ENCODE data around the gene RERG. TPM values are rescaled to one million over a fixed set of nuclear protein-coding genes. Genes with fewer than 3 reads are reported as not detected.
"Not testable (repeated sequence)": the region's sequence is repeated elsewhere in the genome, so short reads cannot be mapped to it uniquely, and the experiment has no call there.

Gene RERG
- total RNA-seq, 1 experiment from 2014 or later: not detected

DNA sequence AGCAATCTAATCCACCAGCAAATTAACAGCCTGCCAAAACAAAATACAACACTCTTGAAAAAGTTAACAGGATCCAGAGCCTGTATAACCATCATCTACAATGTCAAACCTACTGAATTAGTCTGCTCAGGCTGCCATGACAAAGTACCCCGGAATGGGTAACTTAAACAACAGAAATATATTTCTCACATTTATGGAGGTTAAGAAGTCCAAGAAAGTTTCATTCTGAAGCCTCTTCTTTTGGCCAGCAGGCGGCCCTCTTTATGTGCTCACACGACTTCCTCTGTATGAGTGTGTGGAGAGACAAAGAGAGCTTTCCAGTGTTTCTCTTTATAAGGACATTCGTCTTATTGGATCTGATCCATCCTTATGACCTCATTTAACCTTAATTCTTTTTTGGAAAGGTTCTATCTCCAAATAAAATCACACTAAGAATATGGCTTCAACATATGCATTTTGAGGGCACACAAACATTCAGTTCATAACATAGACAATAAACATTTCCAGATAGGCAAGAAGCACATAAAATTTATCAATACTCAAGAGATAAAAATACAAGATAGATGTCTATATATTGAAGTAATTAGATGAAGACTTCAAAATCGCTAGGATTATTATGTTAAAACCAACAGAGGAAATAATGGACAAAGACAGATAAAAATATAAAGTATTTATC is 5.9 kb upstream of the RERG start:
- CTCF ChIA-PET: interaction anchor here (0.5 kb wide), 1 partner anchor 48 kb away, joined by 3 read pairs; no protein-coding TSS in a partner anchor
- no TSS peak for BruUV-seq (replicated peaks)
- Histone ChIP-seq H3K27ac (ENCODE audit: low read length) (no peak overlapping the region), H3K4me3 (ENCODE audit: low read depth in 2 of 2, low read length in 2 of 2) (no peak overlapping the region), H3K27me3 (ENCODE audit: control insufficient read depth, insufficient read depth, low read length) (no peaks in the 10 kb centered on the region), H3K9me3 (ENCODE audit: control insufficient read depth, insufficient read depth, low read depth, low read length) (no peaks in the 10 kb centered on the region), H3K4me1 (ENCODE audit: control insufficient read depth, insufficient read depth, low read length) (no peaks in the 10 kb centered on the region), H3K36me3 (ENCODE audit: control insufficient read depth, insufficient read depth, low read length) (no peaks in the 10 kb centered on the region)
- in situ Hi-C loops (cut with HindIII; ENCODE audit: low pct_unique_long_range_greater_than_20kb, low sequenced_read_pairs): no loop called here
- intact Hi-C loops (cut with micrococcal nuclease; ENCODE audit: unreplicated experiment): loop anchor here (5.0 to 10.0 kb wide), 2 partner anchors 40 to 382 kb away; partner anchors contain the start of gene ART4
- DNase-seq (ENCODE audit: low read depth, low spot score) (no peak), ATAC-seq (no peak)
- TF ChIP-seq SIN3A (IDR thresholded peaks at IDR 0.05; ENCODE audit: borderline replicate concordance, insufficient read depth, low read depth, low read length): no peak
- TF ChIP-seq, protein P1, sequence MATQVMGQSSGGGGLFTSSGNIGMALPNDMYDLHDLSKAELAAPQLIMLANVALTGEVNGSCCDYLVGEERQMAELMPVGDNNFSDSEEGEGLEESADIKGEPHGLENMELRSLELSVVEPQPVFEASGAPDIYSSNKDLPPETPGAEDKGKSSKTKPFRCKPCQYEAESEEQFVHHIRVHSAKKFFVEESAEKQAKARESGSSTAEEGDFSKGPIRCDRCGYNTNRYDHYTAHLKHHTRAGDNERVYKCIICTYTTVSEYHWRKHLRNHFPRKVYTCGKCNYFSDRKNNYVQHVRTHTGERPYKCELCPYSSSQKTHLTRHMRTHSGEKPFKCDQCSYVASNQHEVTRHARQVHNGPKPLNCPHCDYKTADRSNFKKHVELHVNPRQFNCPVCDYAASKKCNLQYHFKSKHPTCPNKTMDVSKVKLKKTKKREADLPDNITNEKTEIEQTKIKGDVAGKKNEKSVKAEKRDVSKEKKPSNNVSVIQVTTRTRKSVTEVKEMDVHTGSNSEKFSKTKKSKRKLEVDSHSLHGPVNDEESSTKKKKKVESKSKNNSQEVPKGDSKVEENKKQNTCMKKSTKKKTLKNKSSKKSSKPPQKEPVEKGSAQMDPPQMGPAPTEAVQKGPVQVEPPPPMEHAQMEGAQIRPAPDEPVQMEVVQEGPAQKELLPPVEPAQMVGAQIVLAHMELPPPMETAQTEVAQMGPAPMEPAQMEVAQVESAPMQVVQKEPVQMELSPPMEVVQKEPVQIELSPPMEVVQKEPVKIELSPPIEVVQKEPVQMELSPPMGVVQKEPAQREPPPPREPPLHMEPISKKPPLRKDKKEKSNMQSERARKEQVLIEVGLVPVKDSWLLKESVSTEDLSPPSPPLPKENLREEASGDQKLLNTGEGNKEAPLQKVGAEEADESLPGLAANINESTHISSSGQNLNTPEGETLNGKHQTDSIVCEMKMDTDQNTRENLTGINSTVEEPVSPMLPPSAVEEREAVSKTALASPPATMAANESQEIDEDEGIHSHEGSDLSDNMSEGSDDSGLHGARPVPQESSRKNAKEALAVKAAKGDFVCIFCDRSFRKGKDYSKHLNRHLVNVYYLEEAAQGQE (IDR thresholded peaks at IDR 0.05; ENCODE audit: insufficient read depth in 1 of 2, low read depth in 2 of 2, low read length in 1 of 2): no peak
- no peak for TF ChIP-seq POLR2AphosphoS5 (IDR thresholded peaks at IDR 0.05; ENCODE audit: low read depth, low read length)
- no peak for TF ChIP-seq TCF7L2 (IDR thresholded peaks at IDR 0.05; ENCODE audit: low read depth, low read length)
- TF ChIP-seq, protein P2, sequence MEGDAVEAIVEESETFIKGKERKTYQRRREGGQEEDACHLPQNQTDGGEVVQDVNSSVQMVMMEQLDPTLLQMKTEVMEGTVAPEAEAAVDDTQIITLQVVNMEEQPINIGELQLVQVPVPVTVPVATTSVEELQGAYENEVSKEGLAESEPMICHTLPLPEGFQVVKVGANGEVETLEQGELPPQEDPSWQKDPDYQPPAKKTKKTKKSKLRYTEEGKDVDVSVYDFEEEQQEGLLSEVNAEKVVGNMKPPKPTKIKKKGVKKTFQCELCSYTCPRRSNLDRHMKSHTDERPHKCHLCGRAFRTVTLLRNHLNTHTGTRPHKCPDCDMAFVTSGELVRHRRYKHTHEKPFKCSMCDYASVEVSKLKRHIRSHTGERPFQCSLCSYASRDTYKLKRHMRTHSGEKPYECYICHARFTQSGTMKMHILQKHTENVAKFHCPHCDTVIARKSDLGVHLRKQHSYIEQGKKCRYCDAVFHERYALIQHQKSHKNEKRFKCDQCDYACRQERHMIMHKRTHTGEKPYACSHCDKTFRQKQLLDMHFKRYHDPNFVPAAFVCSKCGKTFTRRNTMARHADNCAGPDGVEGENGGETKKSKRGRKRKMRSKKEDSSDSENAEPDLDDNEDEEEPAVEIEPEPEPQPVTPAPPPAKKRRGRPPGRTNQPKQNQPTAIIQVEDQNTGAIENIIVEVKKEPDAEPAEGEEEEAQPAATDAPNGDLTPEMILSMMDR (IDR thresholded peaks at IDR 0.05): peak; percentile 57; the same call in 1 of the 2 replicates
- POLR2A ChIA-PET: no interaction called here

DNA sequence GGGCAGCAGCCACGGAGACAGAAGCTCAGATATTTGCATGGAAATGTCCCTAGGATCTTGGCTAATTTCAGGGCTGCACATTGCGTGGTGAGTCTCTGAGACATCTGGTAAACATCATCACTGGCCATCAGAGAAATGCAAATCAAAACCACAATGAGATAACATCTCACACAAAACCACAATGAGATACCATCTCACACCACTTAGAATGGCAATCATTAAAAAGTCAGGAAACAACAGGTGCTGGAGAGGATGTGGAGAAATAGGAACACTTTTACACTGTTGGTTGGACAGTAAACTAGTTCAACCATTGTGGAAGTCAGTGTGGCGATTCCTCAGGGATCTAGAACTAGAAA is 4.6 kb upstream of the RERG start:
- DNase-seq (ENCODE audit: low read depth, low spot score); H3K9me3 ChIP-seq (ENCODE audit: control insufficient read depth, insufficient read depth, low read depth, low read length); H3K36me3 ChIP-seq (ENCODE audit: control insufficient read depth, insufficient read depth, low read length); H3K4me3 ChIP-seq (ENCODE audit: low read depth in 2 of 2, low read length in 2 of 2); H3K27ac ChIP-seq (ENCODE audit: low read length); in situ Hi-C loops (cut with HindIII; ENCODE audit: low pct_unique_long_range_greater_than_20kb, low sequenced_read_pairs); ATAC-seq; BruUV-seq (replicated peaks); POLR2A ChIA-PET; CTCF ChIA-PET; H3K4me1 ChIP-seq (ENCODE audit: control insufficient read depth, insufficient read depth, low read length); H3K27me3 ChIP-seq (ENCODE audit: control insufficient read depth, insufficient read depth, low read length): not testable (repeated sequence)
- intact Hi-C loops (cut with micrococcal nuclease; ENCODE audit: unreplicated experiment): loop anchor here (5.0 to 10.0 kb wide), 2 partner anchors 41 to 381 kb away; partner anchors contain the start of gene ART4

DNA sequence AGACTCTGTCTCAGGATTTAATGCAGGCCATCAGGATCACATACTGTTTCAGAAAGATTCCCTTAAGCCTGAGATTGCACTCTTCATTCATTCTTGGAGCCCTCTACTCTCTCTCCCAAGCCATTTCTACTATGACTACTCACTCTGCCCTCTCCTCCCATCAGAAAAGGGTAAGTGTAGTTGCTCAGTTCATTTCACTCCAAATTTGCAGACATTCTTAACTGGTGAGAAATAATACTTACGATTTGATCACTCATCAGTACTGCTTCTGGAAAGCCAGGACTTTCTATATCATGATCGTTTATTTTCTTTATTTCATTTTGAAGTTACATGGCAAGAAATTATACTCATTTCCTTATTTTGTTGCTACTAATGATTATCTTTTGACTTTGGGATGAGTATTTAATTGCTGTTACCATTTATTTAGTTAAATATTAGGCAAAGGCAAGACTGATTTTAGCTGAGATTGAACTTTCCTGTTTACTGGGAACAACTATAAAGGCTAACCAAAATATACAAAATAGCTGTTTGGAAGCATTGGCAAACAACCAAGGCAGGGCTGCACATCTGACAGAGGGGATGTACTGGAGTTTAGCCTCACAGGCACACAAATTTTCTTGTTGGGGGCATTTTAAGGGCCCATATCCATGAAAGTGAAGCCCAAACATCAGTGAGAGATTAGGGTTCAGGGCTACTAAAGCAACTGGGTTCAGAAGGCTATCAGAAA is 4.1 kb upstream of the RERG start:
- intact Hi-C loops (cut with micrococcal nuclease; ENCODE audit: unreplicated experiment): loop anchor here (5.0 to 10.0 kb wide), 2 partner anchors 42 to 380 kb away; partner anchors contain the start of gene ART4
- no peaks in the 10 kb centered on the region; the same call in 1 of the 2 replicates for H3K4me1 ChIP-seq (ENCODE audit: control insufficient read depth, insufficient read depth, low read length)
- no peaks in the 10 kb centered on the region; the same call in 1 of the 2 replicates for H3K27me3 ChIP-seq (ENCODE audit: control insufficient read depth, insufficient read depth, low read length)
- no peaks in the 10 kb centered on the region for H3K36me3 ChIP-seq (ENCODE audit: control insufficient read depth, insufficient read depth, low read length)
- ChIA-PET POLR2A (no interaction called here), CTCF (no interaction called here)
- ATAC-seq: no peak
- no peak overlapping the region for H3K4me3 ChIP-seq (ENCODE audit: low read depth in 2 of 2, low read length in 2 of 2)
- no TSS peak for BruUV-seq (replicated peaks)
- TF ChIP-seq, protein P2 (IDR thresholded peaks at IDR 0.05): no peak
- TF ChIP-seq POLR2AphosphoS5 (IDR thresholded peaks at IDR 0.05; ENCODE audit: low read depth, low read length) (no peak), TCF7L2 (IDR thresholded peaks at IDR 0.05; ENCODE audit: low read depth, low read length) (no peak), SIN3A (IDR thresholded peaks at IDR 0.05; ENCODE audit: borderline replicate concordance, insufficient read depth, low read depth, low read length) (no peak)
- TF ChIP-seq, protein P1 (IDR thresholded peaks at IDR 0.05; ENCODE audit: insufficient read depth in 1 of 2, low read depth in 2 of 2, low read length in 1 of 2): no peak
- DNase-seq (ENCODE audit: low read depth, low spot score): no peak
- H3K27ac ChIP-seq (ENCODE audit: low read length): no peak overlapping the region
- in situ Hi-C loops (cut with HindIII; ENCODE audit: low pct_unique_long_range_greater_than_20kb, low sequenced_read_pairs): no loop called here
- no peaks in the 10 kb centered on the region for H3K9me3 ChIP-seq (ENCODE audit: control insufficient read depth, insufficient read depth, low read depth, low read length)

Data from Panc1 (cell line).